Caco-2 (cell line): ENCODE results near the gene SPINK5. TPM values are rescaled to one million over a fixed set of nuclear protein-coding genes. Genes with fewer than 3 reads are reported as not detected.
A peak's percentile ranks its signal among the peaks of the same experiment; 100 is the strongest.

Experiments used
- BruUV-seq: library from RNA; stranded (reverse); fragments of 400-500 nt; replicated peaks from 2 replicates; lab custom pipeline; 2021; lab: Mats Ljungman, UMichigan
- CTCF ChIA-PET: fragments of 300-600 bp; sonication (Branson Sonifier 250); formaldehyde crosslinking; loops from one replicate; lab custom pipeline; 2022; ENCODE audit warnings: antibody characterized with exemption; lab: Charles Lee
- POLR2A ChIA-PET: fragments of 300-600 bp; sonication (Branson Sonifier 250); formaldehyde crosslinking; loops from one replicate; lab custom pipeline; 2022; ENCODE audit warnings: antibody characterized with exemption; lab: Charles Lee
- DNase-seq, 2 experiments: peaks; one replicate each; pipeline versions ENCODE4 v3.0.0 to v3.0.0-alpha.2; 2020 to 2022
- H3K27me3 ChIP-seq: replicated peaks from 2 replicates; pipeline ENCODE4 v1.6.0; 2011; ENCODE audit warnings: low read length; ENCODE audit not compliant: control insufficient read depth, insufficient read depth
- H3K36me3 ChIP-seq: 2 replicates; pipeline ENCODE4 v1.5.1; 2011; ENCODE audit warnings: low read length; ENCODE audit not compliant: control insufficient read depth, insufficient read depth
- H3K4me1 ChIP-seq: fragments of 250-450 bp; sonication (Bioruptor Pico); 2 replicates; pipeline ENCODE4 v1.5.1; 2020; ENCODE audit warnings: mild to moderate bottlenecking
- H3K4me3 ChIP-seq: 2 replicates; pipeline ENCODE4 v1.5.1; 2011; ENCODE audit warnings: low read depth, mild to moderate bottlenecking, control low read depth, low read length
- H3K9me3 ChIP-seq: fragments of 250-450 bp; sonication (Bioruptor Pico); 2 replicates; pipeline ENCODE4 v1.5.1; 2020; ENCODE audit warnings: mild to moderate bottlenecking, moderate library complexity
- H3K27ac Mint-ChIP-seq: one replicate; pipeline ENCODE4 v1.8.0; 2022; ENCODE audit warnings: mixed read lengths; ENCODE audit not compliant: unreplicated experiment
- H3K27me3 Mint-ChIP-seq: one replicate; pipeline ENCODE4 v1.8.0; 2022; ENCODE audit warnings: mixed read lengths; ENCODE audit not compliant: insufficient read depth, unreplicated experiment
- H3K36me3 Mint-ChIP-seq: one replicate; pipeline ENCODE4 v1.8.0; 2022; ENCODE audit warnings: mild to moderate bottlenecking, mixed read lengths; ENCODE audit not compliant: insufficient read depth, unreplicated experiment
- H3K4me1 Mint-ChIP-seq: one replicate; pipeline ENCODE4 v1.8.0; 2022; ENCODE audit warnings: low read depth, mixed read lengths; ENCODE audit not compliant: unreplicated experiment
- H3K4me3 Mint-ChIP-seq: one replicate; pipeline ENCODE4 v1.8.0; 2022; ENCODE audit warnings: mild to moderate bottlenecking, moderate library complexity, mixed read lengths; ENCODE audit not compliant: unreplicated experiment
- H3K9me3 Mint-ChIP-seq: one replicate; pipeline ENCODE4 v1.8.0; 2022; ENCODE audit warnings: mixed read lengths; ENCODE audit not compliant: unreplicated experiment
- intact Hi-C: fragments of 100-400 bp; cut with micrococcal nuclease; formaldehyde crosslinking; loops from one replicate; pipeline ENCODE4 v1.10.0; 2022; ENCODE audit not compliant: unreplicated experiment
- total RNA-seq: library from RNA; stranded (reverse); gene quantifications from 2 replicates; pipeline ENCODE4 v1.2.3, GENCODE V29; 2022
- TF ChIP-seq, protein P1 (sequence below), 2 experiments: fragments of 200-600 bp in 1 of 2; IDR thresholded peaks; 1 replicate in 1 of 2; 2 replicates in 1 of 2; pipeline versions ENCODE4 v1.5.1 to v1.8.0; 2011 to 2022; ENCODE audit warnings: antibody characterized with exemption in 1 of 2, control low read depth in 1 of 2, inconsistent platforms in 1 of 2, low read depth in 1 of 2, low read length in 1 of 2, mild to moderate bottlenecking in 1 of 2, moderate library complexity in 1 of 2; ENCODE audit not compliant: insufficient read depth in 1 of 2, severe bottlenecking in 1 of 2, unreplicated experiment in 1 of 2

Gene SPINK5
- total RNA-seq, 1 experiment from 2014 or later, result 2.2 TPM

DNA sequence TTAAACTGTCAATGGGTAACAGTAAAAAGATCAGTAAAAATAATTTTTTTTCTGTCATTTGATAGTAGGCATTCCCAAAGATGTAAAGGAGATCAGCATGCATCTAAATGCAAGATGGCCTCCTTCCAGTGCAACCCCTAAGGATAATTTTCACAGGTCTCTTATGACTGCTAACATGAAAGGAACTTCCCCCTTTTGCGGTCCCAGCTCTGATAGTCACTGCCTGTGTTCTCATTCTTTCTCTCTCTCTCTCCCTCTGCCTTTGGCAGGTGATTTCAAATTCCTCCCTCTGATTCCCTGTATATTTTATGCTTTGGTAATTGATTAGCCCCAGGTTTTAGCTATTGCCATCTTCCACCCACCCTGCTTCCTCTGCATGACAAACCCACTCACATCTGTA lies 113.4 kb downstream of the SPINK5 start:
- DNase-seq, result no peak
- H3K9me3 Mint-ChIP-seq, result no peaks in the 10 kb centered on the region
- POLR2A ChIA-PET, result no interaction called here
- intact Hi-C loops, result loop anchor here (5.0 kb wide), 2 partner anchors 40 to 115 kb away; no protein-coding TSS in a partner anchor
- CTCF ChIA-PET, result no interaction called here
- no peak overlapping the region for H3K4me3 Mint-ChIP-seq
- H3K27me3 Mint-ChIP-seq, result no peaks in the 10 kb centered on the region
- no peak overlapping the region for H3K27ac Mint-ChIP-seq
- no peaks in the 10 kb centered on the region for H3K9me3 ChIP-seq
- BruUV-seq, result no TSS peak
- no peaks in the 10 kb centered on the region for H3K36me3 ChIP-seq
- TF ChIP-seq, protein P1, sequence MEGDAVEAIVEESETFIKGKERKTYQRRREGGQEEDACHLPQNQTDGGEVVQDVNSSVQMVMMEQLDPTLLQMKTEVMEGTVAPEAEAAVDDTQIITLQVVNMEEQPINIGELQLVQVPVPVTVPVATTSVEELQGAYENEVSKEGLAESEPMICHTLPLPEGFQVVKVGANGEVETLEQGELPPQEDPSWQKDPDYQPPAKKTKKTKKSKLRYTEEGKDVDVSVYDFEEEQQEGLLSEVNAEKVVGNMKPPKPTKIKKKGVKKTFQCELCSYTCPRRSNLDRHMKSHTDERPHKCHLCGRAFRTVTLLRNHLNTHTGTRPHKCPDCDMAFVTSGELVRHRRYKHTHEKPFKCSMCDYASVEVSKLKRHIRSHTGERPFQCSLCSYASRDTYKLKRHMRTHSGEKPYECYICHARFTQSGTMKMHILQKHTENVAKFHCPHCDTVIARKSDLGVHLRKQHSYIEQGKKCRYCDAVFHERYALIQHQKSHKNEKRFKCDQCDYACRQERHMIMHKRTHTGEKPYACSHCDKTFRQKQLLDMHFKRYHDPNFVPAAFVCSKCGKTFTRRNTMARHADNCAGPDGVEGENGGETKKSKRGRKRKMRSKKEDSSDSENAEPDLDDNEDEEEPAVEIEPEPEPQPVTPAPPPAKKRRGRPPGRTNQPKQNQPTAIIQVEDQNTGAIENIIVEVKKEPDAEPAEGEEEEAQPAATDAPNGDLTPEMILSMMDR (IDR thresholded peaks at IDR 0.05; ENCODE audit: insufficient read depth in 1 of 2, low read depth in 1 of 2, low read length in 1 of 2, severe bottlenecking in 1 of 2, unreplicated experiment in 1 of 2), result no peak
- no peaks in the 10 kb centered on the region for H3K36me3 Mint-ChIP-seq
- H3K27me3 ChIP-seq, result no peaks in the 10 kb centered on the region
- H3K4me1 ChIP-seq, result no peaks in the 10 kb centered on the region
- H3K4me3 ChIP-seq, result no peak overlapping the region
- peaks cover 9% of the 10 kb centered on the region for H3K4me1 Mint-ChIP-seq

DNA sequence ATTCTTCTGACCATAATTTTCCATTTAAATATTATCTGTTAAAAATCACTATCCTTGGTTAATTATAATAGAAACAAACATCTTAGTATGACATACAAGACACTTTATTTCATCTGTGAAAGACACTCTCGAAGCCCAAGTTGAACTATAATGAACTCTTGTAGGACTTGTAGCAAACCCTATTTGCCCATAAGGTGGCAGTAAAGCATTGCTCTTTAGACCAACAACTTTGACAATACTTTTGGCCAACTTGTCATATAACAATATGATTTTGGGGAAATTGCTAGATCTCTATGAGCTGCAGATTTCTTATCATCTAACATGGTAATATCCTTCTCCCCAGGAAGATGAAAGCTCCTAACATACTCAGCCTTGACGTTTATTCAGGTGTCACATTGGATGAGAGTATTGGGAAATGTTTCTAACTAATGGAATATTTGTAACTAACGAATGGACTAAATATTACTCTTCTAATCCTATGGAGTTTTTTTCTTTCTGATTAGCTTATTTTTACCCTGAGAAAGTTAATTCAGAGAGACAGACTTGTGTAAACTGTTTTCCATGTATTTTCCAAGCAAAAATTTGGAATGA lies 115.5 kb downstream of the SPINK5 start:
- Mint-ChIP-seq H3K4me3 (no peak overlapping the region), H3K4me1 (peaks cover 9% of the 10 kb centered on the region), H3K36me3 (no peaks in the 10 kb centered on the region), H3K27me3 (no peaks in the 10 kb centered on the region), H3K27ac (no peak overlapping the region), H3K9me3 (no peaks in the 10 kb centered on the region)
- DNase-seq, result peak in 1 of 2 experiments; percentile 44
- no peaks in the 10 kb centered on the region for H3K9me3 ChIP-seq
- intact Hi-C loops, result loop anchor here (1.0 to 5.0 kb wide), 7 partner anchors 33 to 552 kb away; no protein-coding TSS in a partner anchor
- POLR2A ChIA-PET, result no interaction called here
- TF ChIP-seq, protein P1 (IDR thresholded peaks at IDR 0.05; ENCODE audit: insufficient read depth in 1 of 2, low read depth in 1 of 2, low read length in 1 of 2, severe bottlenecking in 1 of 2, unreplicated experiment in 1 of 2), result peak; percentile 64 to 69
- no peaks in the 10 kb centered on the region for H3K4me1 ChIP-seq
- CTCF ChIA-PET, result interaction anchor here (0.9 to 1.5 kb wide), 2 partner anchors 551 to 554 kb away, joined by 3 to 7 read pairs; no protein-coding TSS in a partner anchor
- H3K36me3 ChIP-seq, result no peaks in the 10 kb centered on the region
- no TSS peak for BruUV-seq
- no peaks in the 10 kb centered on the region for H3K27me3 ChIP-seq
- H3K4me3 ChIP-seq, result no peak overlapping the region

DNA sequence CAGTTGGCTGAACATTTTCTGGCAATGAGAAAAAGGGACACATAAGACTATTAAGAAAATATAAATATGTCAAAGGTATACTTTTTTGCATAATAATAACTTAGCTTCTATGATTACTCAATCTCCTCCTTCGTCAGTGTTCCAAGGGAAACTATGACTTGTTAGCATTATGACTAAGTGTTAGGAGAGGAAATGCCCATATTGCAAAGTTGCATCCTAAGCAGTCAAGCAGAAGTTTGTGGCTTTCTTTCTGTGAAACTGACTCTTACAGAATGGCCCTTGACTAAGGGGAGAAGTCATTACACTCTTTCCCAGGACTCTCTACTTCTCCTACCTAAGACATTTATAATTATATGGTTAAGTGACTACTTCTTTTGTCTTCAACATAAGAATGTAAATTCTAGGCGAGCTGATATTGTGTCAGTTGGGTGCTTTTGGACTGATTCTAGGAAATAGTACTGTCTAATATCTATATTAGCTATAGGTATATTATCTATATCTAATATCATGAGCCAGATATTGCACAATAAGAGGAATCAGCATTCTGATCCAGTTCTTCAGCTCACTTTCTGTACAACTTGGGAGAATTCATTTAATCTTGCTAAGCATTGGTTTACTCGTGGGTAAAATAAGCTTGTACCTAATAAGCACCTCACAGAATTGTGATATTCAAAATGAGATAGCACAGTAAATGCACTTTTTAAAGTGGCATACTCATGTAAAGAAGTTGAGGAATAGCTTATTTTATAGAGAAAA lies 122.6 kb downstream of the SPINK5 start:
- DNase-seq, result no peak
- TF ChIP-seq, protein P1 (IDR thresholded peaks at IDR 0.05; ENCODE audit: insufficient read depth in 1 of 2, low read depth in 1 of 2, low read length in 1 of 2, severe bottlenecking in 1 of 2, unreplicated experiment in 1 of 2), result no peak
- Mint-ChIP-seq H3K4me1 (peaks cover 8% of the 10 kb centered on the region), H3K27me3 (peaks cover 4% of the 10 kb centered on the region), H3K36me3 (no peaks in the 10 kb centered on the region), H3K27ac (no peak overlapping the region), H3K9me3 (no peaks in the 10 kb centered on the region), H3K4me3 (no peak overlapping the region)
- POLR2A ChIA-PET, result interaction anchor here (0.5 kb wide), 1 partner anchor 889 kb away, joined by 9 read pairs; no protein-coding TSS in a partner anchor
- Histone ChIP-seq H3K9me3 (no peaks in the 10 kb centered on the region), H3K27me3 (no peaks in the 10 kb centered on the region), H3K36me3 (no peaks in the 10 kb centered on the region), H3K4me1 (no peaks in the 10 kb centered on the region), H3K4me3 (no peak overlapping the region)
- CTCF ChIA-PET, result interaction anchor here (0.6 kb wide), 1 partner anchor 458 kb away, joined by 6 read pairs; no protein-coding TSS in a partner anchor
- no TSS peak for BruUV-seq
- intact Hi-C loops, result loop anchor here (10.0 kb wide), 1 partner anchor 258 kb away; no protein-coding TSS in a partner anchor
